ENCODE results near the gene ANLN.
"Not testable (repeated sequence)": the region's sequence is repeated elsewhere in the genome, so short reads cannot be mapped to it uniquely, and the experiment has no call there.

Gene ANLN

DNA sequence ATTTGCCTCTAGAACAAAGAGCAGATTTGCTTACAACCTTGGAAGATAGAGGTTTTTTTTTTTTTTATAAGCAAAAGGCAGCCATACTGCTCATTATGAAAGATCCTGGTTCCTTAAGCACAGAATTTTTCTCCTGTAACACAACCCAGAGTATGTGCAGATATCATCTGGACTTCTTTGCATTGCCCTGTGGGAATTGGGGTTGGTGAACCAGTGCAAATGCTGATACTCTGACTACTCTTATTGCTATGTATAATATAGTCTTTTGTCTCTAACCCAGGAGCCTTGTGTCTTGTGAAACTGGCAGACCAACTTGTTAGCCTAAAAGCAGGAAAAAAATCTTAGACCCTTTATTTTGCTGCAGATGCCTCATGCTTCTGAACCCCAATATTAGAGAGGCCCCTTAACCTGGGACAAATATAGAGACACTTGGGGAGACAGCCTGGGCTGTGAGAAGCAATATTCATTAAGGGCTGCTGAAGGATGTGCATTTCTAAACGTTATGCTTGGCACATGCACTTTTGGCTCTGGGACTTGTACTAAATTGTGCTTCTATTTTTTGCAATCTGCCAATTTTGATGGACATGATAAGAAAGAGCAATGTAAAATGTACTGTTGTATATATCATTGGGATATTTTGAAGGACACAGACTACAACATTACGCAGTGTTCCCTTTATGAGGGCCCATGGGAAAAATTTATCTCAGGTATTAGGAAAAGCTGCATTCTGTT is 78.9 kb downstream of the ANLN start:
- no peak for DNase-seq

DNA sequence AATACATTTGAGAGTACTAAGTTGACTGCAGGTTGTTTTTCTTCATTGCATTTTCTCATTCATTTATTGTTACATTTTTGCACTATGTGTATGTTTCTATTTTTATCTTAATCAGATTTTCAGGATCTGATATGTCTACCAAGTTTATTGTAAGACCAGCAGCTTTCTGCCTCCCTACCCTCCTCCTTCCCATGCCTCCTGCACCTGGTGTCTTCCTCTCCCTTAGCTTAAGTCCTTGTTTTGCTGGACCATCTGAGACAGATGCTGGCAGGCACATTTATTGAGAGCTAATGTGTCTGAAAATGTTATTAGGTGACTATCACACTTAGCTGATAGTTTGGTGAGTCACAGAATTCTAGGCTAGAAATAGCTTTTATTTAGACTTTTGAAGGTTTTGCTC is 79.6 kb downstream of the ANLN start:
- no peak for DNase-seq

DNA sequence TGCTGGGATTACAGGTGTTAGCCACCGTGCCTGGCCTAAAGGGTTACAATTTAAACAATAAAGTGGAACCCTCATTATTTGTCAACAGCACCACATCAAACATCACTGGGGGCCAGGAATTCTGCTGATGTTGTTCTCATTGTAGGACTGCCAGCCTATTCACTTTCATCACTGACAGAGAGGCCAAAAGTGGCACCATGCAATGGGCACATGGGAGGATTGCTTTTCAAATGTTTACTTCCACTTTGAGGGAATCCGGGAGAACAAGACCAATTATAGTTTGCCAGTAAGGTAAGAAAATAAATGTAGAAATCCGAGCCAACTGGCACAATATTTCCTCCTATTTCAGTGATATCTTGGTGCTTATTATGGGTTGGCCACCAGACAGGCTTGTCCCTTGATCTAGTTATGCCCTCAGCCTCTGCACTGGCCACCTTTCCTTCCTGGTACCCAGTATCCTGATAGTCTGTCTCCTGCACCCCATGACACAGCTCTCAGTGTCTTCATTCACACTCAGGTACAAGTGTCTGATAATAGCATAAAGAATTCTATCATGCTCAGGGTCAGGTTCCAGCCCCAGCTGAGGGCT is 82.6 kb downstream of the ANLN start:
- DNase-seq = no peak

DNA sequence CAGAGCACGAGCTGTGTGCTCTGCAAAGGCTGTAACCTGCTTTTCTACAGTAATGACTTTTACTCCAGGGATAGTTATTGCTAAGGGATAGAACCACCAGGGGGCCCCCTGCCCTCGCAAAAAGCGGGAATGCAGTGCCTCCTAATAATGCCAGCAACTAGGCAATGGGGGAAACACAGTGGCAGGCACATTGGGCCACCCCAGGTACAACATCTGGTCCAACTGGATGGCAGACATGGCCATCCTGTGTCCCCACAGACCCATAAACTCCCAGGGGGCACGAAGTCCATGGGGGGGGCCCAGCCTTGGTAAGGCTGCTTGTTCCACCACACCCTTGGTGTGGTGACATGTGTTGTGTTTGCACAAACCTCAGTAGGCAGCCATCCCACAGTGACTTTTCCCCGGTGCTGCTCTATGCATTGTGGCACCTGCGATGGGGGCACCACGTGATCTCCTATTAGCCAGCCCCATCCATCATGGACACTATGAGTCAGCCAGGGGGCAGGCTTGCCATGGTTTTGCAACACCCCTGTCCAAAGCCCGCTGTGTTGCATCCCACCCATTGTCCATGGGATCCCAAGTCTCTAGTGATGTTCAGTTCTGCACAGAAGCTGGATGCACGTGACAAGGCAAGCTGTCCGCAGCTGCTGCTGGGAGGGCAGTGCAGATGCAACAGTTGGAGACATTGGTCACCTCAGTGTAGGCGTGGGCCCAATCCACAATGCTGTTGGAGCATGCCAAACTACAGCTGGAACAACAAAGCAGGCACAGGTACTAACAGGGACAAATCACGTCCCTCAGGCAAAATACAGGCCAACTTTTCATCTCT is 84.0 kb downstream of the ANLN start:
- DNase-seq = no peak

DNA sequence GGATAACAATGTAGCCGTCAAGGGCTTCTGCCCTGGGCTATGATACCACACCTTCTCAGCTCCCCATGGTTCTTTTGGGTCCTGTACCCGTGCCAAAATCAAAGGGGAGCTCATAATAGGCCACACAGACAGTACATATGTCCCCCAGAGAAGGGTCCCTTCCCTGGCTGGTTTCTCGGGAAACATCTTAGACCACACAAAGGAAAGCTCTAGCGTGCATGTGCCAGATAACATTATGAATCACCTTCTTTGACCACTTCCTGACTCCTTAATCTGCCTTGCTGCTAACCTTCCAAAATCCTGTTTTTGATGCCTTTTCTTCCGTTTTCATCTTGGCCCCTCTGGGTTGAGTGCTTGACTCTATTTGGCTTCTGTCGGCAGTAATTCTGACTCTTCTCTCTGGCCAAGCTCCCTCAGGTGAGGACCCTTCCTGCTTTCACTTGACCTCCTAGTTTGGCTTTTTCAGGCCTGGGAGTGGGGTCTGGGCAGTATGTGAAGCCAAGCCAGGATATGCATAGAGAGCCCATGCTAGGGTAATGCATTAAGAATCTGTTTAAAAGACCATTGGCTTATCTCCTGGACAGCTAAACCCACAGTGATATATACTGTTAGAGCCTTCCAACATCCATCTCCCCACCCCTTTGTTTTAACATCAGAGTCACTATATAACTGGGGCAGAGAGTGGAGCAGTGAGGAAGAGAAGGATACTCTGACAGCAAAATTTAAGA is 84.8 kb downstream of the ANLN start:
- no peak for DNase-seq

DNA sequence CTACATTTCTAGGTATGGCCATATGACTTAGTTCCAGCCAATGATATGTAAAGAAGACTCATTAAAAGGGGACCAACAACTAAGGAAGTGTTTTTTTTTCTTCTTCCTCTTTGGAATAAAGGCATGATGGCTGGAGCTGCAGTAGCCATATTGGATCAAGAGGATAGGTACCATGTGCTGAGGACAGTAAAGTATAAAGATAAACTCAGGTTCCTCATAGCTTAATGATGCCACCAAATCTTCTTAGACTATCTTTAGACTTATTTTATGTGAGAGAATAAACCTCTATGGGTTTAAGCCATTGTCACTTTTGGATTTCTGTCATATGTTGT is 85.3 kb downstream of the ANLN start:
- DNase-seq = no peak

DNA sequence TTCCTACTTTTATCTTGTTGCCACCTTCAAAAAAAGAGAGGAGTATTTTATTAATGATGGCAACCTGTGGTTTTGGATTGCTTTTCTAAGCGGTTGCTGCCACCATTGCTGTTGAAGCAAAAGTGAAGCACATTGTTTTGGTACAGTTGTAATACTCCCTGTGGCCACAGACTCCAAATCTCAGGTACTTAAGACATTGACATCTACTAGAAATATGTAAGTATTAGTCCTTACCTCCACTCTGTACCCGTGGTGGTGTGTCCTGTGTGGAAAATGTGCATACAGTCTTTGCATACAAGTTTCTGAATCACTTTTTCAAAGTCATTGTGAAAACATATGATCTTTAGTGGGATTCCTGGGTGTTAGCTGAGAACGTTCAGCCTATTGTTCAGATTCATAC is 85.7 kb downstream of the ANLN start:
- DNase-seq = no peak

DNA sequence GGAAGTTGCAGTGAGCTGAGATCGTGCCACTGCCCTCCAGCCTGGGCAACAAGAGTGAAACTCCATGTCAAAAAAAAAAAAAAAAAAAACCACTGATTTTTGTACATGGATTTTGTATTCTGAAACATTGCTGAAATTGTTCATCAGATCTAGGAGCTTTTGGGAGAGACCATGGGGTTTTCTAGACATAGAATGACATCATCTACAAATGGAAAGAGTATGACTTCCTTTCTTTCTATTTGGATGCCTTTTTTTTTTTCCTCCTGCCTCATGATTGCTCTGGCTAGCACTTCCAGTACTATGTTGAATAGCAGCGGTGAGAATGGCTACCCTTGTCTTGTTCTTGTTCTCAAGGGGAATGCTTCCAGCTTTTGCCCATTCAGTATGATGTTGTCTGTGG is 89.1 kb downstream of the ANLN start:
- no peak for DNase-seq

DNA sequence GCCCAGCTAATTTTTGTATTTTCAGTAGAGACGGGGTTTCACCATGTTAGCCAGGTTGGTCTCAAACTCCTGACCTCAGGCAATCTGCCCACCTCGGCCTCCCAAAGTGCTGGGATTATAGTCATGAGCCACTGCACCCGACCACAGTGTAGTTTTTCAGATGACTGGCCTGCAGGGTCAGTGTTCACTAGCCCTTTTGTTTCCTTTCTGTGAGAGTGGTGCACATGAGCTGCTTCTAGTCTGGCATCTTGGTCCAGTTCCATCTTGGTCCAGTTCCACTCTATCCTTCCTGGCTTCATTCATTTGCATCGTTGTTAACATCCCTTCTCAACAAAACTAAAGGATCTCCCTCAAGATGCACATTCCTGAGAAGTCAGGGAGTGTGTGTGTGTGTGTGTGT is 94.2 kb downstream of the ANLN start:
- not testable (repeated sequence) for DNase-seq

DNA sequence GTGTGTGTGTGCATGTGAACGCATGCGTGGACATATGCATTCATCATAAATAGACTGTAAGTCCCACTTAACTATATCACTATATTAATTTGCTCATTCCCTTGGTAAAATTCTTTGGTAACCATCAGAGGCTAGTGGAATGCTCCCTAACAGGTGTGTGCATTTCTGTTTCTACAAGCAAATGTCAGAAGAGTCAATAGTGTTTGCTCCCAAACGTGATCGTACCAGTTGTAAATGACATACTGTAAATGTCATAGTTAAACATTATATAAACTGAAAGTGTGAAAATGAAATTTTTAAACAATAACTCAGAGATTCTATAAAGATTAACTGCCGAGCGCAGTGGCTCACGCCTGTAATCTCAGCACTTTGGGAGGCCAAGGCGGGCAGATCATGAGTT is 94.6 kb downstream of the ANLN start:
- no peak for DNase-seq

DNA sequence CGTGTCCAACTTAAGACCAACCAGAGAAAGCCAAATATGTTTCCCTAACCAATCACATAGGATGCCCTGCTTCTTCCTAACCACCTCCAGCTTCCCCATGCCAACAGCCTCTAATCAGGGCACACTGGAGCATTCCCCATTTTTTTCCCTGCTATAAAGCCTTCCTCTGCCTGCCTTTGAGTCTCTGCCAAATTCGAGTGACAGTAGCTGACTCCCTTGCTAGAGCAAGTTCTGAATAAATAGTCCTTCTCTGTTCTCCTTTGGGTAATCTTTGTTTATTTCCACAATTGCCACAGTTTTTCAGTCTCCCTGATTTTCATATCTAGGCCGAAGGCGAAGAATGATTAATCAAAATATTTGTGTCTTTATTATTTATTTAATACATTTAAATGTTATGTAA is 96.7 kb downstream of the ANLN start:
- DNase-seq = no peak

DNA sequence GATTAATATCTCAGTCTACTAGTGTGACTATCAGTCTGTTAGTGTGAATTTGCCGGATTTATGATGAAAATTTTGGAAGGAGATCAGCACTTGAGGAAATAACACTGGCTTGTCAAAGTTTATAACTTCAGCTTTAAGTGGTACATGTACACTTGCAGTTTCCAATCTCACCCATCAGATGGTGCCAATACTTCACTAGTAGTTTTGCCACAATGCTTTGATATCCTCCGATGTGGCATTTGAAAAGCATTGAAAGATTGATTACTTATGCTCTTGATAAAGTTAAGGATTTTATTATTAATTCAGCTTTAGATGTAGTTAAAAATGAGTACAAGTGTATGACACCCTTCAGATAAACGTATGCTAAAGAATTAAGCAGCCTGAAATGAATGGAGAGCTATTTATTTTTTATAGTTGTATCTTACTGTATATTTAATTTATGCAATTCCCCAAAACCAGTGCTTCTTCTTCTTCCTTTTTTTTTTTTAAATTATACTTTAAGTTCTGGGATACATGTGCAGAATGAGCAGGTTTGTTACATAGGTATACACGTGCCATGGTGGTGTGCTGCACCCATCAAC is 98.2 kb downstream of the ANLN start:
- DNase-seq = no peak

DNA sequence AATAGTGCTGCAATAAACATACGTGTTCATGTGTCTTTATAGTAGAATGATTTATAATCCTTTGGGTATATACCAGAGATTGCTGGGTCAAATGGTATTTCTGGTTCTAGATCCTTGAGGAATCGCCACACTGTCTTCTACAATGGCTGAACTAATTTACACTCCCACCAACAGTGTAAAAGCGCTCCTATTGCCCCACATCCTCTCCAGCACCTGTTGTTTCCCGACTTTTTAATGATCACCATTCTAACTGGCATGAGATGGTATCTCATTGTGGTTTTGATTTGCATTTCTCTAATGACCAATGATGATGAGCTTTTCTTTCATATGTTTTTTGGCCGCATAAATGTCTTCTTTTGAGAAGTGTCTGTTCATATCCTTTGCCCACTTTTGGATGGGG is 99.0 kb downstream of the ANLN start:
- DNase-seq = not testable (repeated sequence)

DNA sequence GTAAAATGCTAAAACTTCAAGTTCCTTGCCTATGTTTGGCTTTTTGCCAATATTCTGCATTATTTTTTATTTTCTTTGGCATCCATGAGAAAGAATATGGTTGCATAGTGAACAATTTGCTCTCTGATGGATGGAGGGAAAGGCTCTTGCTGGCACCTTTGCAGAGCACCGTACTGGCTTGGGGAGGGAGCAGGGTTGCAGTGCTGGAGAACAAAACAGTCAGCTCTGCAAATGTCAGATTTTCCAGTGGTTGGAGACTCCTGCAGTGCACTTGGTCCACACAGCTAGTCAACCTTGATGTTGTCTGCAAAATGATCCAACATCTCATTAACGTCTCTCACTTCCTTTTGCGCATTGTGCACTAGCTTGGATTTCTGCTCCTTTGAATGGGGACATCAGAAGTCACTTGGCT is 100.8 kb downstream of the ANLN start:
- no peak for DNase-seq

DNA sequence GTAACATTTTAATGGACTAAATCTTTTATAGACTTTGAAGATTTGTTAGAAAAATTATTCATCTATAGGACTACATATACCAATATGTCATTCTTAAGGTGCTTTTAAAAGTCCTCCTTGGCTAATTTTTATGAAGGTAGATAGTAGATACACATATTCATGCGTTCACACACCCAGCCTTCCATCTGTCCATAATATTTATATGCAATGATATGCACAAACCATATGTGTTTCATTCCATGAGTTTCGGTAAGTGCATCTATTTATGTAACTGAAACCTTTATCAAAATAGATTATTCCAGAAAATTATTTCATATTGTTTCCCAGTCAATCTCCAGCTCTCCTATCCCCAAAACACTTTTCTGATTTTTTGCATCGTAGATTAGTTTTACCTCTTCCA is 101.7 kb downstream of the ANLN start:
- no peak for DNase-seq

DNA sequence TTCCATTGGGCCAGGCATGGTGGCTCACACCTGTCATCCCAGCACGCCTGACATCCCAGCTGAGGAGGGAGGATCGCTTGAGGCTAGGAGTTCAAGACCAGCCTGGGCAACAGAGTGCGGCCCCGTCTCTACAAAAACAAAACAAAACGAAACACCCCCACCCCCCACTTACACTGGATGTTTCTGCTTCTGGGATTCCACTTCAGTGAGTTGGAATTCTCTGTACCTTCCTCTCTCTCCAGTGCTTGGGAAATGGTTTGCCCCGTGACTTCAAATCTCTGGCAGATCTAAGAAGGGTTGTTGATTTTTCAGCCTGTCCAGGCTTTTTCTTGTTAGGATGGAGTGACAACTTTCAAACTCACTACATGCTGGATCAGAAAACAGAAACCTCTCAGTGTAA is 106.9 kb downstream of the ANLN start:
- no peak for DNase-seq

DNA sequence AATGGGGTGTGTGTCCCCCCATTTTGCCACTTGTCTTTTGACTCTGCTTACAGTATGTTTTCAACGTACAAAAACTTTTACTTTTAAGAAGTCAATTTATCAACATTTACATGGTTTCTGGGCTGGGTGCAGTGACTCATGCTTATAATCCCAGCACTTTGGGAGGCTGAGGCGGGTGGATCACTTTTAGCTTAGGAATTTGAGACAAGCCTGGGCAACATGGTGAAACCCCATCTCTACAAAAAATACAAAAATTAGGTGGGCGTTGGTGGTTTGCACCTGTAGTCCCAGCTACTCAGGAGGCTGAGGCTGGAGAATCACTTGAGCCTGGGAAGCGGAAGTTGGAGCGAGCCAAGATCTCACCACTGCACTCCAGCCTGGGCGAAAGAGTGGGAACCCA is 107.5 kb downstream of the ANLN start:
- DNase-seq = not testable (repeated sequence)

DNA sequence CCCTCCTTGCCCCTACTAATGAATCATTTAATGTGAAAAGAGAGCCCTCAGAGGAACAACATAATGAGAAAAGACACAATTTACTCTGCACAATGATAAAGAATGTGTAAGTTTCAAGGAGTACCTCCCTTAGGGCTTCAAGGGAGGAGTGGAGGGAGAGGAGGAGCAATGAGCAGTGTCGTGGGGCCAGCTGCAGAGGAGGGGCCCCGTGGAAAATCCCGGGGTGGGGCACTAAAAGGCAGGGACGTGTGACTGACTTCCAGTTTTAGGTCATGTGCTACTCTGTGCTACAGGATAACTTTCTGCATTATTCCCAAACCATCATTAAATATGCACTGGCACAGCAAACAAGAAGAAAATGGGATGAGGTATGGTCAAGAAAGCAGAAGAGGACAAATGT is 108.1 kb downstream of the ANLN start:
- DNase-seq = no peak
